GM19193 (cell line): ENCODE measurements around the gene CABLES2.

Source experiments
- POLR2A ChIP-seq: IDR thresholded peaks from 4 replicates; pipeline ENCODE4 v1.6.1; 2011; ENCODE audit not compliant: insufficient read depth, insufficient read length; ENCODE audit errors: extremely low read depth

Gene CABLES2

DNA sequence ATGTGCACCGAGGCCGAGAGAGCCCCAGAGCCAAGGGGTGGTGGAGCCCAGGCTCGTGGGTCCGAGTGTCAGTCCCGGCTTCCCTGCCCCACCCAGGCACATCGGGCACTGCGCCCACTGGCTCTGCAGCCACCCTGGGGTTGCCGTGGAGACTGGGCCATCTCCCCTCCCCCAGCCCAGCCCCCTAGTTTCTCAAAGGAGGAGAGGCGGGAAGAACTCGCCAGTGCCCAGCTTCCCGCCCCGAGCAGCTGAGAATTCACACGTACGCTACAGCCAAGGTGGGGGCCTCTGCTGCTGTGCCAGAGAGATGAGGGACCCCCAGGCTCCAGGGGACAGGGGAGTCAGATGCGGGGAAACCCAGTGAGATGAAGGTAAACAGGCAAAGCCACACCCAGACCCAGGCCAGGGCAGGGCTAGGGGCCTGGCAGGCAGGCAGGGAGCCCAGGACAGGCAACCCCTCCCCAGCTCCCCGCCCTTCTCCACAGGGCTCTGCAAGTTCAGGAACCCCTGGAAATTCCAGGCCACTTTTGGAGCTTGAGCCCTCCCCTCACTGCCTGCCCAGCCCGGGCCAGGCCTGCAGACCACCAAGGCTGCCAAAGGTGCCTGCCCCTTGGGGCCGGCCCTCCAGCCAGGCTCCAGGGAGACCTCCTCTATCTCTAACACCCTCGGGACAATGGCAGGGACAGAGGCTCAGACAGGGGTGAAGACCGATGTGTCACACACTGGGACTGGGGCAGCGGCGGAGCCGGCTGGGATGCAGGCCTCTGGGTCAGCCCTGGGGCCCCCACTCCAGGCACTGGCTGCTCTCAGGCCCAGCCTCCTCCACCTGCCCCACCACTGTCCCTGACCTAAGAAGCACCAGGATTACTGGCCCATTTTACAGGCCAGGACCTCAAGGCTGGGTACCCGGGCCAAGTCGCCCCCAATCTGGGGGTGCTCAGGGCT is 46.0 kb downstream of the CABLES2 start:
- no peak for TF ChIP-seq POLR2A

DNA sequence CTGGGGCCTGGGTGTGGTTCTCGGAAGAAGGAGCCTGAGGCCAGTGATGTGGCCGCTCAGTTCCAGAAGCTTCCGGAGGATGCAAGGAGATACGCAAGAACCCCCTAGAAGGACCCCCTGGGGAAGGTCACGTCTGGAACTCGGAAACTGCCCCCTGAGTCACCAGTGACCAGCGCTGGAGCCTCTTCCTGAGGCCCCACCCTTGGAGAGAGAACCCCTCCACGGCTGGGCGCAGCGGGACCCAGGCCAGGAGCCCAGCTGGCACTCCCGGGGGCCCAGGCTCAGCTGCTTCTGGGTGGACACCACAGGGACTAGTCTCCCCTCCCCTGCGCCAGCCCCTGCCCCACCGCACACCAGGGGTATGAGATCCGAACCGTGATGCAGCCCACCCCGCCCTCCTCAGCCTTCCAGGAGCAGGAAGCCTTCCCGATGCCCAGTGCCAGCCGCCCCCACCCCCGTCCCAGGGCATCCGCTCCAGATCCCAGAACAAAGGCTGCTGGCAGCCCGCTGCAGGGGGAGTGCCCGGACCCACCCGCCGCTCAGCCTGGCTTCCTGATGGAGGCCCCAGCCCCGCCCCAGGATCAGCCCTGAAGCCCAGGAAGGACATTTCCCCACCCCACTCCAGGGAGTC is 47.5 kb downstream of the CABLES2 start:
- TF ChIP-seq POLR2A: no peak

DNA sequence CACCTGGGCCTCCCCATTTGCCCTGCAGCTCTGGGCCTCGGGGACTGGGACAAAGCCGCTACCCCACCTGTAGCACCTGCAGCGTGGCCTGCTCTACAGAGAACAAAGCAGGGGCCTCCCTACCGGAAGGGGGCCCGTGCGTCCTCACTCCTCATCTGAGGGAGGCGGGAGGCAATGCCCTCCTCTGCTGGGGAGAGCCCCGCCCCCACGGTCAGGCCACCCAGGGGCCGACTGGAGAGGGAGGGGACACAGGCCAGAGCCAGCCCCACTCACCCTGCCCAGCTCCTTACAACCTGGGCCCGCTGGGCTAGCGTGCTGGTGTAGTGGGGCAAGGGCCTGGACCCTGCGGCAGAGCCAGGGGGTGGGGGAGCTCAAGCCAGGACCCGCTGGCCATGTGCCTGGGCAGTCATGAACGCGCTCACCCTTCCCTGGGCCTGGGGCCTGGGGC is 48.0 kb downstream of the CABLES2 start:
- TF ChIP-seq POLR2A: no peak

DNA sequence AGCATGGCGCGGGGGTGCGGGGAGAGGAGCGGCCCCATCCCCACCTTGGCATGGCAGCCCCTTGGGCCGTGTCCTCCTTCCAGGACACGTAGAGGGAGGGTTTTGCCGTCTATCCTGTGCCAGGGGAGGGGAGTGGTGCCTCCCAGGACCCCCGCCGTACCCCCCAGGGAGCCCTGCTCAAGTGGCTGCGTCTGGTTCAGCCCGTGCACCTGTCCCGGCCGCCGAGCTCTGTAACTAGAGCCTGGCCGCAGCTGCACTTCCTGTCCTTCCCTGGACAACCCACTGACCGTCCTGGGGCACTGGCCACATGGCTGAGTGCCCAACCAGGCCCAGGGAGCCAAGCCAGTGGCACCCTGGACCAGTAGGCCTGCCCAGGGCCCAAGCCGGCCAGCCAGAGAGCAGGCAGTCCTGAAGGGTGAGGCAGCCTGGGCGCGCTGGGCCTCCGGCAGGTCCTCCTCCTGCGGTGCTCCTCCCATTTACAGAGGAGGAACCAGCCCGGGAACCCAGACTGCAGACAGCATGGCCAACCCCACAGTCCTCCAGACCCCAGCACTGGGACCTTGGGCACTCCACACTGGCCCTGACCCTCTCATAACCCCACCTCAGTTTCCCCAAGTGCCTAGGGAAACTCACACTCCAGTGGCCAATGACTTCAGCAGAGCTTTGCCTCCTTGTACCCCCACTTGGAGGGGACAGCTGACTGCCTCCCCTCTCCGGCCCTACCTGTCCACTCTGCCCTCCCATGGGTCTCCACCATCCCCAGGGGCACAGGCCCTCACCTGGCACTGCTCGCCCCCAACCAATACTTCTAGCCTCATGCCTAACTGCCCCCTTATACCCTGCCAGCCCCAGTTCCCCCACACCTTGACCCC is 48.7 kb downstream of the CABLES2 start:
- no peak for TF ChIP-seq POLR2A

DNA sequence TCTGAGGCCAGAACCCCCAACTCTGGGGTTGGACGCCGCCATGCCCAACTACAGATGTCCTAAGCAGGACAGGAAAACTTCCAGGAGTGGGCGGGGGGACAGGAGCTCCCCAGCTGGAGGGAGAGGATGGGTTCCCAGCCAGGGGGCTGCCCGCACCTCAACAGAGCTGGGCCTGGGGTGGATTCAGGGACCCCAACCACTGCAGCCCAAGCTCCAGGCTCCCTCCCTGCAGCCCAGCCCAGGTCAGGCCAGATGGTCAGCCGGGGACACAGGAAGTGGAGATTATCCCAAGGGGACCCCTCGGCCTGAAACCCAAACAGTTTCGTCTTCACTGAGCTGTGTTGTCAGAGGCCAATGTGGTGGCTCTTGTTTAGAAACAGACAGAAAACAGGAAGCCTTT is 49.4 kb downstream of the CABLES2 start:
- no peak for TF ChIP-seq POLR2A

DNA sequence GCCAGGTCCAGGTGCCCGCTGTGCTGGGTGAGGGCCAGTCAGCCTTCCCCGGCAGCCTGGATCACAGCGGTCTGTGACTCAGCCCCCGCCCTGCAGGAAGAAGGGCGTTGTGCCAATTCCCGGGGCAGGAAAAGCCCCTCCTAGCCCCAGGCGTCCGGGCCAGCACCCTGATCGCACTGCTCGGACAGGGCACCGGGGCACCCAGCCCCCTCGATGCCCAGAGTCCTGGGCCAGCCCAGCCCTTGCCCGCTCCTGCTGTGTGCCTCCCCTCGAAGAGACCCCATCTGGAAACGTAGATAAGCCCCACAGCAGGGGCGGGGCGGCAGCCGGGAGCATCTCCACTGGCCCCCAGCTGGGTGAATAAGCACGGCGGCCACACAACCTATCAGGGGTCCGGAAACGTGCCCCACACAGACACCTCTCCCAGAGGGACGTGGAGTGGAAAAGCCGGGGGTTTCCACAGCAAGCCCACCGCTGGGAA is 49.9 kb downstream of the CABLES2 start:
- no peak for TF ChIP-seq POLR2A

DNA sequence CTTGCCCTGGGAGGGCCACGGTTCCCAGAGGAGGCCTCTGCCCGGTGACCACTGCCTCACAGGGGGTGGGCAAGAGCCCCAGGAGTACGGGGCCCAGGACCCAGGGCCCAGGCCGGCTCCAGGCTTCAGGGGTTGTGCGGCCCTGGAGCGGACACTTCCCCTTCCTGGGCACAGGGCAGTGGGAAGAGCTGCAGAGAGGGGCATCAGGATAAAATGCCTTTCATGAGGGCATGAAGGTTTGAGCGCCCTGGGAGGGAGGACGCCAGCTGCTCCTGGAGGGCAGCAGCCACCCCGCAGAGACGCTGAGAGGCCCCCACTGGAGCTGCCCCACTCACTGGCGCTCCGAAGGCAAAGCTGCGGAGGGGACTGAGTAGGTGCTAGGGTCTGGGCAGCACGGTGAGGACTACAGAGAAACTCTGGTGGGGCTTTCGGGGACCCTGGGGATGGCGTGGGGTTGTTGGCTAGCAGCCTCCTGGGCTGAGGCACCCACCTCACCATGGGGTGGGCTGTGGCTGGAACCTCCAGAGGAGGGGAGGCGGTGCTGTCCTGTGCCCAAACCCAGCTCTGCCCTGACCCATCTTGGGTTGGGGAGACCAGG is 50.4 kb downstream of the CABLES2 start:
- TF ChIP-seq POLR2A: no peak

DNA sequence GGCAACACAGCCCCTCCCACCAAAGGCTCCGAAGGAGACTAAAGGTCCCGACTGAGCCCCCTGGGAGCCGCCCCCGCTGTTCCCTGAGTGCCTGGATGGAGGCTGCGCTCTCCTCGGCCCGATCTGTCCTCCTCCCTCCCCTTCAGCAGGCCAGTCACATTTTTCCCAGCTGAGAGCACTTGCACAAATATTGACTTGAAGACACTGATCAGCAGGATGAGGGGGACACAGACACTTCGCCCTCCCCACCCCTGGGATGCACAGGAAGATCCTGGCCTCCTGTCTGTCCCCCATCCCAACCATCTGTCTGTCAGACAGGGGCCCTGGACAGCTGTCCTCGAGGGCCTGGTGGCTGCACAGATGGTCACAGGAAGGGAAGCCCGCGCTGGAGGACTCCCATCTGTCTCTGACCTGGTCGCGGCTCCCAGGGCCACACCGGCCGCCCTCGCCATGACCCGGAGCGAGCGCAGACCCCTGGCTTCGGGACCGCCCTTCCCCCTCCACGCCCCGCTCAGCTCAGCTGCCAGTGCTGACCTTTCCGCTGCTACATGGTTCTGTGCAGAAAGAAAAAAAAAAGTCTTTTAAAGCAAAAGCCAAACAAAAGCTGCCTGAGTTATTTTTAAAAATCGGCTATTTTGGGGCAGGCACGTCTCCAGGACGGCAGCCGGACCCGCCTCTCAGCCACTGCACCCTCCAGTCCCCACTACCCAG is 51.1 kb downstream of the CABLES2 start:
- no peak for TF ChIP-seq POLR2A

DNA sequence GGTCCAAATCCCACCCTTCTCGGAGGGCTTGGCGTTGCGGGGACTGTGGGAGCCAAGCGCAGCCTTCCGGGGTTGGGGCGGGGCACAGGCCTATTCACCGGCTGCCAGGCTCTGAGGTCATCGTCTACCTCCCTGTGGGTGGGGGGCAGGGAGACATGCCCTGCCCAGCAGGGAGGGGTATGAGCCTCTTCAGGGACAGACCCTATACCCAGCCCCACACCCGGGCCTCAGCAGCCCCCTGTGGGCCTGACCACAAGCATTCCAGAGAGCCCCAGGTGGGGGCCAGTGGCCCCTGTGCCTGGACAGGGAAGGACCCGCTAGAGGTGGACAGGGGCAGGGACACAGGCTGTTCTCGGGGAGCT is 51.6 kb downstream of the CABLES2 start:
- TF ChIP-seq POLR2A: no peak

DNA sequence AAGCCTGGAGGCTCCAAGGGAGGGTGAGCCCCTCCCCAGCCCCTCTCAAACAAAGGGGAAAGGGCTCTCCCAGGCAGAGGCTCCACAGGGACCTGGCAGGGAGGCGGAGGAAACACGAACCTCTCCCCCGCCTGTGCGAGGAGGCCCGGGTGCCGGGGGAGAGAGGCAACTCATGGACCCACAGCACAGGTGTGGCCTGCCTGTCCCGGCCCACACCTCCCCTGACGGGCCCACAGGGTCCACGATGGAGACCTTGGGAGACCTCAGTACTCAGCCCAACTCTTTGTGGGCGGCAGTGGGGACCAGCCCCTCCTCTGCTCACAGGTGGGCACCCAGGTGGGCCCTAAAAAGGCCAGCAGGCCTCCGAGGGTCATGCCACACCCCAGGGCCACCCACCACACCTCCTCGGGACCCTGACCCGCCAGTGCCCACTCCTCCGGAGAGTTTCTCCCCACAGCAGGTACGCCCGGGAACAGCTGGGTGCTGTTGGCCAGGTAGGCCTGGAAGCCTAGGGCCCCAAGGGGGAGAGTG is 52.2 kb downstream of the CABLES2 start:
- no peak for TF ChIP-seq POLR2A

DNA sequence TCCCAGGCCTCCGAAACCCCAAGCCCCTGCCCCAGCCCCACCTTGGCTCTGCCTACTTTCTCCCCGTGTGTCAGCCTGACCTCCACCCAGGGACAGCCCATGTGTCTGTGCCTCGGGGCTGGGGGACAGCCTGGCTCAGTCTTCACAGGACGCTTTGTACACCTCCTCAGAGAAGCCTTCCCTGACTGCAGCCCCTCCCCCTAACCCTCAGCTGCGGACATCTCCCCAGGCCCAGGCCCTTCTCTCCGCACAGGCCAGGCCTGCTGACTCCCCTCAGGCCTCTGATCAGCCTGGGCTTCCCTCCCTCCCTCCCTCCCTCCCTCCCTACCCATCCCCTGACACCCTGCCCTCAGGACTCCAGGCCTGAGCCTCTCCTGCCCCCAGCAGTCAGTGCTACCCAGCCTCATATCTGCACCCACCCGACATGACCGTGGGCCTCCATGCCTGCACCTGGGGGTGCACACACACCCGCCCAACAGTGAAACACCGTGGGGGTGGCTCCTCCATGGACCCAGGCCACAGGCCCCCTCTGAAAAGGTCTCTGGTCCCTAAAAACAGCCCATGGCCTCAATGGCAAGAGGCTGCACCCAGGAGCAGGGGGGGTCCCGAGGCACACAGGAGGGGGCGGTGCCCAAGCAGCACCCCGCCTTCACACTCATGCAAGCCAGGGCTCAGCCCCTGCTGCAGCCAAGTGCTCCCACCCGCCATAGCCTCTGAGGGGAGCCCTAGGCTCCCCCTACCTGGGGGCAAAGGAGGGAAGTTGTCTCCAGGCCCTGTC is 52.9 kb downstream of the CABLES2 start:
- no peak for TF ChIP-seq POLR2A

DNA sequence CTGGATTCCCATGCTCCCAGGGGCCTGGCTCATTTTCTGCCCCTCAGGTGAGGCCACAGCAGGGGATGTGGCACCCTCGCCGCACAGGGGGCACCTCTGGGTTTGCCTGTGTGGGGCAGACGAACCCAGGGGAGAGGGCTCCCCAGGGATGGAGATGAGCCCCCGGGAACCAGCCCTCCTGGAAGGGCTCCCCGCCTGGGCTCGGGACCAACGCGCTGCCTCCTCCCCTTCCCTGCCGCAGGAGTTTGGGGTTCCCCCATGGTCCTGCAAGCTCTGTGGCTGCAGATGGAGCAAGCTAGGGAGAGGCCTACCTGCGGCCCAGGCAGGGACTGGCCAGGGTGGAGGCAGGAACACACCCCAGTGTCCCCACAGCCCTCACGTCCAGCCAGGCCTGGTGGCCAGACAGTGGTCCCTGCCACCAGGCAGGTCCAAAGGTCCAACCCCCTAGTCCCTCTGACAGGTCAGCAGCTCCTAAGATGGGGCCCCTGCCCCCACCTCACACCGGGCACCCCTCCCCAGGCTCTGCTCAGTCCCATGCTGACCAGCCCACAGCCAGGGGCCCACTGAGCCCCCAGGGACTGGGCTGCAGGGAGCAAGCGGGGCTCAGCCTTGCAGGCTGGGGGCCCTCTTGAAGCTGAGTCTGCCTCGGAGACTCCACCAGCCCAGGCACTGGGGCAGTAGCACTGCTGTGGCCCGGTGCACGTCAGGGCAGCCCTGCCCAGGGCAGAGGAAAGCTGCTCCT is 53.6 kb downstream of the CABLES2 start:
- no peak for TF ChIP-seq POLR2A
